GM18526 (cell line): ENCODE results near the gene NOTCH3.

Source experiments
- POLR2A ChIP-seq: IDR thresholded peaks from 3 replicates; pipeline ENCODE4 v1.6.1; 2011; ENCODE audit not compliant: insufficient read length; ENCODE audit errors: extremely low read depth

Gene NOTCH3

DNA sequence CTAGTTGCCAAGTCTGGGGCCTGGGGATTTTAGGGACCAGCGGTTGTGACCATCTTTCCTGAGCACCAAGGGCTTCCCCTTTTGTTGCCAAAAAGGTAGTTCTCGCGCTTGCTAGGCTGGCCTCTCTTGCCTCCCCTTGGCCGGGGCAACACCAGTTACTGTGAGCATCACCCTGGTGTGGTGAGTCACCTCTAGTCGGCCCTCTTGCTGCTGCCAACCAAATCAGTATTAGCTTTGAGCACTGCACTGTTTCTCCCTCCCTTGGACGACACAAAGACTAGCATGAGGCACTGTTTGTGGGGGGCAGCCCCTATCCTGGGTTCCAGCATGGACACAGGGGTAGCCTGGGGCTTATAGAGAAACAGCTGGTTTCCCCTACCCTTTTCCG is 86.6 kb downstream of the NOTCH3 start:
- no peak for TF ChIP-seq POLR2A

- TF ChIP-seq POLR2A, result no peak
These were observed 87.3 kb downstream of the NOTCH3 start for GRCh38 chr19:15113245-15114152.

DNA sequence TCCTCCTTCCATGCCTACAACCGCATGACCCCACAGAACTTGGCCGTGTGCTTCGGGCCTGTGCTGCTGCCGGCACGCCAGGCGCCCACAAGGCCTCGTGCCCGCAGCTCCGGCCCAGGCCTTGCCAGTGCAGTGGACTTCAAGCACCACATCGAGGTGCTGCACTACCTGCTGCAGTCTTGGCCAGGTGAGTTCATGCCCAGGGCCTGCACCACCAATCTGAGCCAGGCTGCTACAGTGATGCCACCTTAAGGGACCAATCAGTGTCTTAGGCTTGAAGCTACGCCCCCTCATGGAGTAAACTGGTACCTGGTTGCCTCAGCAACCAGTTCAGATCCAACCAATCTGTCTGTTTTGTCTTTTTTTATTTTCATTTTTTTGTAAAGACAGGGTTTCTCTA is 88.4 kb downstream of the NOTCH3 start:
- no peak for TF ChIP-seq POLR2A

- TF ChIP-seq POLR2A, result no peak
These were observed 89.0 kb downstream of the NOTCH3 start for GRCh38 chr19:15111758-15112157.

- TF ChIP-seq POLR2A, result no peak
These were observed 90.4 kb downstream of the NOTCH3 start for GRCh38 chr19:15110418-15110815.

- no peak for TF ChIP-seq POLR2A
These were observed 90.9 kb downstream of the NOTCH3 start for GRCh38 chr19:15109768-15110417.
